ENCODE results near the gene CBX2. TPM values are rescaled to one million over a fixed set of nuclear protein-coding genes. Genes with fewer than 3 reads are reported as not detected.
A peak's percentile ranks its signal among the peaks of the same experiment; 100 is the strongest.

Gene CBX2
- total RNA-seq, 1 experiment from 2014 or later = 79.4 TPM

GRCh38 chr17:79833744-79834564, 56.0 kb downstream of the CBX2 start:
- no peak overlapping the region for H2BK20ac ChIP-seq (ENCODE audit: low read depth, low read length, poor library complexity, severe bottlenecking)
- peaks cover 2% of the 10 kb centered on the region; the same call in 1 of the 2 replicates for H3K4me1 ChIP-seq (ENCODE audit: insufficient read depth, low read length)
- H2BK15ac ChIP-seq (ENCODE audit: low read depth, low read length) = no peak overlapping the region
- no peak overlapping the region for H3T11ph ChIP-seq (ENCODE audit: low read length)
- H3K23ac ChIP-seq (ENCODE audit: insufficient read length, low read depth, low read length) = no peak overlapping the region
- no peaks in the 10 kb centered on the region for H3K9me3 ChIP-seq (ENCODE audit: control insufficient read depth, low read depth, low read length)
- no peak overlapping the region for H3K27ac ChIP-seq (ENCODE audit: insufficient read length, low read depth, low read length)
- no peak overlapping the region for H2AFZ ChIP-seq (ENCODE audit: low read length)
- H3K56ac ChIP-seq (ENCODE audit: insufficient read length, low read depth, low read length) = no peak overlapping the region
- H4K8ac ChIP-seq (replicated peaks; ENCODE audit: insufficient read length, low read depth, low read length) = no peak overlapping the region
- H3K14ac ChIP-seq (ENCODE audit: insufficient read depth, low read length) = no peak overlapping the region; the same call in 1 of the 2 replicates
- no peak for TF ChIP-seq CTCF (conservative IDR thresholded peaks at IDR 0.05)
- H3K79me1 ChIP-seq (ENCODE audit: insufficient read depth, low read depth, low read length, poor library complexity, severe bottlenecking) = no peaks in the 10 kb centered on the region
- H3K23me2 ChIP-seq (ENCODE audit: insufficient read length, low read depth, low read length, poor library complexity, severe bottlenecking) = peaks cover 37% of the 10 kb centered on the region
- Mint-ChIP-seq H3K36me3 (ENCODE audit: insufficient read depth in 1 of 3, low read depth in 3 of 3) (no peaks in the 10 kb centered on the region), H3K27me3 (ENCODE audit: low read depth) (peaks cover 94% of the 10 kb centered on the region), H3K4me3 (peak overlapping the region in 1 of 2 experiments; percentile 73; a peak in 2 of 5 replicates), H3K4me1 (peaks cover 32 to 57% of the 10 kb centered on the region in 2 experiments), H3K27ac (no peak overlapping the region), H3K9me3 (no peaks in the 10 kb centered on the region; a peak in 2 of 5 replicates)
- DNase-seq = peak; percentile 73
- no peak overlapping the region for H4K91ac ChIP-seq (ENCODE audit: insufficient read length, low read depth, low read length)
- peak overlapping the region; percentile 41 for H3K4me2 ChIP-seq (ENCODE audit: insufficient read depth, insufficient read length, low read length)
- H4K20me1 ChIP-seq (ENCODE audit: control insufficient read depth, insufficient read depth, insufficient read length) = no peaks in the 10 kb centered on the region
- no peaks in the 10 kb centered on the region for H3K79me2 ChIP-seq (ENCODE audit: insufficient read depth, low read length)
- H2BK5ac ChIP-seq (ENCODE audit: insufficient read length, low read length) = no peak overlapping the region
- no peak overlapping the region for H2AK5ac ChIP-seq (ENCODE audit: insufficient read length, low read length)
- no peak overlapping the region for H2BK120ac ChIP-seq (ENCODE audit: low read depth, low read length, poor library complexity, severe bottlenecking)
- no peak overlapping the region for H3K4ac ChIP-seq (ENCODE audit: low read depth, low read length)
- WGBS (ENCODE audit: extremely low coverage, insufficient read length, low lambda C conversion rate) = no CpG with 5 or more reads among the region's 83 CpGs
- H4K5ac ChIP-seq (ENCODE audit: insufficient read length, low read depth, low read length) = no peak overlapping the region
- peak overlapping the region; percentile 30 for H3K18ac ChIP-seq (ENCODE audit: insufficient read length, low read depth, low read length)
- H2BK12ac ChIP-seq (ENCODE audit: insufficient read length, low read depth, low read length) = no peak overlapping the region
- peaks cover 66% of the 10 kb centered on the region for H3K27me3 ChIP-seq (ENCODE audit: insufficient read depth, low read length)
- H3K9ac ChIP-seq (ENCODE audit: extremely low read depth, insufficient read length, low read length) = no peak overlapping the region
